SU-DHL-6 (cell line): ENCODE data around the gene ZFYVE19.

ENCODE experiments used
- CTCF ChIP-seq: fragments of 200-600 bp; sonication (generic); IDR thresholded peaks from one replicate; pipeline ENCODE4 v1.5.1; 2017; ENCODE audit warnings: antibody characterized with exemption, mild to moderate bottlenecking, low read length, moderate library complexity; ENCODE audit not compliant: insufficient read depth, poor library complexity, severe bottlenecking
- EZH2phosphoT487 ChIP-seq: fragments of 200-600 bp; sonication (generic), shearing (Covaris generic); conservative IDR thresholded peaks from 2 replicates; pipeline ENCODE4 v1.6.1; 2018; ENCODE audit warnings: mild to moderate bottlenecking, antibody characterized with exemption, low read length, moderate library complexity, mixed read lengths

DNA sequence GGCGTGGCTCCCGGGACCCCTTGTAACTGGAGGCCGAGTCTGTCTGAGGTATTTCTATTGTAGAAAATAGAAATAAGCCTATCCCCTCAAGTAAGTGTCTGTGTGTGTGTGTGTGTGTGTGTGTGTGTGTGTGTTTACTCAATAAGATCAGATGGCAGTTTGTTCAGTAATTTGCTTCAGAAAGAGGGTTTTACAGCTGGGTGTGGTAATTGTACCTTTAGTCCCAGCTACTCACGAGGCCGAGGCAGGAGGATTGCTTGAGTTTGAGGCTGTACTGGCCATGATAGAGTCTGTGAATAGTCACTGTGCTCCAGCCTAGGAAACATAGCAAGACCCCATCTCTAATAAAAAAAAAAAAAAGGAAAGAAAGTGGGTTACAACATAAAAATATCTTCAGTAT, 45.6 kb downstream of the ZFYVE19 start:
- TF ChIP-seq CTCF = no peak
- TF ChIP-seq EZH2phosphoT487 = no peak
